Osteoblast (primary cell): ENCODE measurements around the gene ARHGAP31. TPM values are rescaled to one million over a fixed set of nuclear protein-coding genes. Genes with fewer than 3 reads are reported as not detected.
A peak's percentile ranks its signal among the peaks of the same experiment; 100 is the strongest.

ENCODE experiments used
- DNase-seq: peaks from one replicate; pipeline ENCODE4 v3.0.0; 2011; ENCODE audit warnings: low spot score, mixed read lengths; ENCODE audit not compliant: insufficient read length; ENCODE audit errors: missing footprints
- H2AFZ ChIP-seq: 2 replicates; pipeline ENCODE4 v1.6.0; 2011; ENCODE audit warnings: mild to moderate bottlenecking, low read length
- H3K27ac ChIP-seq: 2 replicates; pipeline ENCODE4 v1.5.1; 2011; ENCODE audit warnings: mild to moderate bottlenecking, low read depth, low read length, moderate library complexity
- H3K27me3 ChIP-seq: 2 replicates; pipeline ENCODE4 v1.6.0; 2012; ENCODE audit warnings: mild to moderate bottlenecking, control low read depth, inconsistent platforms, low read length, moderate library complexity; ENCODE audit not compliant: insufficient read depth
- H3K36me3 ChIP-seq: 2 replicates; pipeline ENCODE4 v1.5.1; 2011; ENCODE audit warnings: mild to moderate bottlenecking, low read length, control low read depth, moderate library complexity; ENCODE audit not compliant: insufficient read depth
- H3K4me1 ChIP-seq: 2 replicates; pipeline ENCODE4 v1.5.1; 2011; ENCODE audit warnings: mild to moderate bottlenecking, low read length, control low read depth, moderate library complexity; ENCODE audit not compliant: insufficient read depth
- H3K4me2 ChIP-seq: 2 replicates; pipeline ENCODE4 v1.6.0; 2011; ENCODE audit warnings: mild to moderate bottlenecking, low read length; ENCODE audit not compliant: insufficient read depth
- H3K4me3 ChIP-seq: fragments of 200-600 bp; sonication (generic); 3 replicates; pipeline ENCODE4 v1.5.1; 2012; ENCODE audit warnings: mild to moderate bottlenecking, low read length, inconsistent platforms; ENCODE audit not compliant: insufficient read depth
- H3K79me2 ChIP-seq: 2 replicates; pipeline ENCODE4 v1.6.0; 2012; ENCODE audit warnings: mild to moderate bottlenecking, low read length, control low read depth, inconsistent platforms; ENCODE audit not compliant: insufficient read depth
- H3K9me3 ChIP-seq: 2 replicates; pipeline ENCODE4 v1.5.1; 2011; ENCODE audit warnings: low read depth, low read length, control low read depth
- H4K20me1 ChIP-seq: 2 replicates; pipeline ENCODE4 v1.6.0; 2012; ENCODE audit warnings: mild to moderate bottlenecking, low read length, control low read depth; ENCODE audit not compliant: insufficient read depth
- total RNA-seq: library from RNA; depleted of rRNA; stranded (reverse); fragments of >200 nt; gene quantifications from 2 replicates; pipeline ENCODE4 v1.2.3, GENCODE V29; 2012
- TF ChIP-seq, protein P1 (sequence below): IDR thresholded peaks from 2 replicates; pipeline ENCODE4 v1.5.1; 2011; ENCODE audit warnings: mild to moderate bottlenecking, low read depth, low read length, moderate library complexity; ENCODE audit errors: extremely low read depth

ARHGAP31 gene
- total RNA-seq, 1 donor: 56.5 TPM

DNA sequence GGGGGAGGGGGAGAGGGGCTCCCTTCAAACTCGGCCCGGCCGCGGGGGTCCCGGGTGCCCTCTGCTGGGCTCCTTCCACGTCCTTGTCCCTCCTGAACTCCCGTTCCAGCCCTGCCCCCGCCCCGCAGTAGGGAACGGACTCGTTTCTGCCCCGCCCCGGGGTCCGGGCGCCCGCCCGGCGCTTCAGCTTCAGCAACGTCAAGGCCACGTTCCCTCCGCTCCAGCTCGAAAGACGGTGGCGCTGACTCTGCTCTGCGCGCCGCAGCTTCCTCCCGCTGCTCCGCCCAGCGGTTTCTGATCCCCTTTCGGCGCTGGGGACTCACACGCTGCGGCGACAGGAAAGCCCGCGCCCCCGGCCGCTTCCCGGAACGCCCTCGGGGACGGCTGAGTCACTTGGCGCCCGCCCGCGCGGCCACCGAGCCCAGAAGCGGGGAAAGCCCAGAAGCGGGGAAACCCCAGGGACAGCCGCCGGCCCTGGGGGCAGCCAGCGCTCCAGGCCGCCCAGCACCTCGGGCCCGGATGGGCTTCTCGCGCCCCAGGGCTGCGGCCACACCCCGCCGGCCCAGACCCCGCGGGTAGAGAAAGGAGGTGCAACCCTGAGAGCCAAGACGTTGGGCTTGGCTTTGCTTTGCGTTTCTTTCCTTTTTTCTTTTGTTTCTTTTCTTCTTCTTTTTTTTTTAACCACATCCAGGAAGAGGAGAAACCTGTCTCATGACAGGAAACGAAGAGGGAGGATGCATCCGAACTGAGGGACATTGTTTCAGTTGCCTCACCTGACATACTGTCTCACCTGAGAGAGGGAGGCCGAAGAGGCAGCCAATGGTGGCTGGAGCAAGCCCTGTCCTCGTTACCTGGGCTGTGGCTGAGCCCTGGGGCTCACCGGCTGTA, 28.9 kb downstream of the ARHGAP31 start:
- Histone ChIP-seq H4K20me1 (peaks cover 6% of the 10 kb centered on the region), H2AFZ (no peak overlapping the region), H3K27me3 (no peaks in the 10 kb centered on the region), H3K4me3 (peak overlapping the region; percentile 82), H3K9me3 (no peaks in the 10 kb centered on the region), H3K36me3 (peaks cover 7% of the 10 kb centered on the region), H3K4me1 (peaks cover 17% of the 10 kb centered on the region), H3K27ac (peak overlapping the region; percentile 95), H3K4me2 (peak overlapping the region; percentile 96), H3K79me2 (peaks cover 72% of the 10 kb centered on the region)
- TF ChIP-seq, protein P1, sequence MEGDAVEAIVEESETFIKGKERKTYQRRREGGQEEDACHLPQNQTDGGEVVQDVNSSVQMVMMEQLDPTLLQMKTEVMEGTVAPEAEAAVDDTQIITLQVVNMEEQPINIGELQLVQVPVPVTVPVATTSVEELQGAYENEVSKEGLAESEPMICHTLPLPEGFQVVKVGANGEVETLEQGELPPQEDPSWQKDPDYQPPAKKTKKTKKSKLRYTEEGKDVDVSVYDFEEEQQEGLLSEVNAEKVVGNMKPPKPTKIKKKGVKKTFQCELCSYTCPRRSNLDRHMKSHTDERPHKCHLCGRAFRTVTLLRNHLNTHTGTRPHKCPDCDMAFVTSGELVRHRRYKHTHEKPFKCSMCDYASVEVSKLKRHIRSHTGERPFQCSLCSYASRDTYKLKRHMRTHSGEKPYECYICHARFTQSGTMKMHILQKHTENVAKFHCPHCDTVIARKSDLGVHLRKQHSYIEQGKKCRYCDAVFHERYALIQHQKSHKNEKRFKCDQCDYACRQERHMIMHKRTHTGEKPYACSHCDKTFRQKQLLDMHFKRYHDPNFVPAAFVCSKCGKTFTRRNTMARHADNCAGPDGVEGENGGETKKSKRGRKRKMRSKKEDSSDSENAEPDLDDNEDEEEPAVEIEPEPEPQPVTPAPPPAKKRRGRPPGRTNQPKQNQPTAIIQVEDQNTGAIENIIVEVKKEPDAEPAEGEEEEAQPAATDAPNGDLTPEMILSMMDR: no peak
- peak; percentile 94 for DNase-seq

DNA sequence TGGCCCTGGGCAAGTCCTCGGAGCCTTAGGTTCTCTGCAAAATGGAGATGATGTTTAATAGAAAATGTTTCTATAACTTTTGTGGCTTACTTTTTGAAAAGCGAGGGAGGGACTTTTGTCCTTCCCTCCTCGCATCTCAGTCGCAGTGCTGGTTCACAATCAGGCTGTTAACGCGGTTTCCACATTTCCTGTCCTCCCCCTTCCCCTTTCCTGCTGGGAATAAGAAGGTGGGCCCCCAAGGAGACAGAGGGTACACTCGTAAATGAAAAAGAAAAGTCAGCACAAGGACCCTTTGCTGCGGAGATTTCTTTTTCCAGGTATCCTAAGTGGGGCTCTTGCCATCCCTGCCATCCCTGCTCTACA, 29.5 kb downstream of the ARHGAP31 start:
- peak overlapping the region; percentile 95 for H3K27ac ChIP-seq
- H2AFZ ChIP-seq: no peak overlapping the region

DNA sequence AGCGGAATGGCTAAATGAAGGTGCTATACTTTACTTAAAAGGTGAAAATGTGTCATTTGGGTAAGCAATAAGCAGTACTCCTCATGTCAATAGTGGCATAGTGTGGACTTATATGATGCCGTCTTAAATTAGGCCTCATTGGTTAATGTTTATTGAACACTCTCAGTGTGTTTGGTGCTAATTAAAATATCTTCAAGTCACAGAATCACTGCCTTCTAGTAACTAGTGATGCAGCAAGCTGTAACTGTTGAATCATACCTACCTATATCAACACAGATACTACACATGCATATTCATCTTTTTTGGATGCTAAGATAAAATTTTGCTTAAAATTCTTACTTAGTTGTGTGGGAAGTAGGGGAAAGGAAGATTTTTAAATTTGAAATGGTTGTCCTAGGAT, 30.7 kb downstream of the ARHGAP31 start:
- no peak for DNase-seq
- H3K9me3 ChIP-seq: no peaks in the 10 kb centered on the region
- H3K36me3 ChIP-seq: peaks cover 19% of the 10 kb centered on the region
- no peaks in the 10 kb centered on the region for H3K27me3 ChIP-seq
- peaks cover 17% of the 10 kb centered on the region for H3K4me1 ChIP-seq
- no peak overlapping the region for H3K27ac ChIP-seq
- no peak overlapping the region for H3K4me3 ChIP-seq
- H3K4me2 ChIP-seq: no peak overlapping the region
- H3K79me2 ChIP-seq: peaks cover 69% of the 10 kb centered on the region
- TF ChIP-seq, protein P1: no peak
- peaks cover 6% of the 10 kb centered on the region for H4K20me1 ChIP-seq
- H2AFZ ChIP-seq: no peak overlapping the region

More for the DNA sequence above, 29.5 kb downstream of the ARHGAP31 start:
- Histone ChIP-seq H3K79me2 (peaks cover 68% of the 10 kb centered on the region), H3K4me1 (peaks cover 17% of the 10 kb centered on the region), H3K36me3 (peaks cover 8% of the 10 kb centered on the region), H4K20me1 (peaks cover 6% of the 10 kb centered on the region), H3K4me3 (peak overlapping the region; percentile 82), H3K9me3 (no peaks in the 10 kb centered on the region), H3K27me3 (no peaks in the 10 kb centered on the region), H3K4me2 (peak overlapping the region; percentile 96)
- no peak for DNase-seq
- TF ChIP-seq, protein P1: no peak

DNA sequence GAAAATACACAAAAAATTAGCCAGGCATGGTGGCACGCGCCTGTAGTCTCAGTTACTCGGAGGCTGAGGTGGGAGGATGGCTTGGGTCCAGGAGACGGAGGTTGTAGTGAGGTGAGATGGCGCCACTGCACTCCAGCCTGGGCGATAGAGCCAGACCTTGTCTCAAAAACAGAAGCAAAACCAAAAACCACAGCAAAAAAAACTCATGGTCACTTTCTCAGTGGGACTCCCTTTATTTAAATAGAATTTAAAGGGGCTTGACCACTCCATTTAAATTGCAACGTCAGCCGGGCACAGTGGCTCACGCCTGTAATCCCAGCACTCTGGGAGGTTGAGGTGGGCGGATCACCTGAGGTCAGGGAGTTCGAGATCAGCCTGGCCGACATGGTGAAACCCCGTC, 32.8 kb downstream of the ARHGAP31 start:
- TF ChIP-seq, protein P1: no peak
- H3K9me3 ChIP-seq: no peaks in the 10 kb centered on the region
- no peak overlapping the region for H3K4me2 ChIP-seq
- peaks cover 12% of the 10 kb centered on the region for H3K4me1 ChIP-seq
- H3K79me2 ChIP-seq: peaks cover 64% of the 10 kb centered on the region
- peaks cover 6% of the 10 kb centered on the region for H4K20me1 ChIP-seq
- H3K36me3 ChIP-seq: peaks cover 19% of the 10 kb centered on the region
- H3K27ac ChIP-seq: no peak overlapping the region
- no peak for DNase-seq
- no peak overlapping the region for H2AFZ ChIP-seq
- no peaks in the 10 kb centered on the region for H3K27me3 ChIP-seq
- H3K4me3 ChIP-seq: no peak overlapping the region
